GM19467 (cell line): ENCODE results near the gene DCAKD.

Source experiments
- ATAC-seq: cut with Tn5 transposase; IDR thresholded peaks from one replicate; pipeline ENCODE4 v1.9.1; 2021; ENCODE audit warnings: mild to moderate bottlenecking, moderate library complexity; ENCODE audit not compliant: unreplicated experiment

The DCAKD gene

GRCh38 chr17:45005700-45006099 lies 45.7 kb downstream of the DCAKD start:
- no peak for ATAC-seq

GRCh38 chr17:45004388-45004787 lies 47.0 kb downstream of the DCAKD start:
- ATAC-seq: no peak

- no peak for ATAC-seq
Measured at GRCh38 chr17:45003877-45004276, 47.6 kb downstream of the DCAKD start.

- no peak for ATAC-seq
Measured at GRCh38 chr17:45001310-45001709, 50.1 kb downstream of the DCAKD start.

GRCh38 chr17:44999433-44999832 lies 52.0 kb downstream of the DCAKD start:
- ATAC-seq: no peak

GRCh38 chr17:44998646-44999045 lies 52.8 kb downstream of the DCAKD start:
- no peak for ATAC-seq

GRCh38 chr17:44997733-44998520 lies 53.5 kb downstream of the DCAKD start:
- ATAC-seq: no peak

- ATAC-seq: no peak
Measured at GRCh38 chr17:44996304-44996703, 55.1 kb downstream of the DCAKD start.

- ATAC-seq: no peak
Measured at GRCh38 chr17:44995436-44996001, 55.9 kb downstream of the DCAKD start.

GRCh38 chr17:44992242-44992939 lies 59.0 kb downstream of the DCAKD start:
- no peak for ATAC-seq

- no peak for ATAC-seq
Measured at GRCh38 chr17:44990994-44991393, 60.4 kb downstream of the DCAKD start.

GRCh38 chr17:44989552-44990138 lies 61.8 kb downstream of the DCAKD start:
- no peak for ATAC-seq

- no peak for ATAC-seq
Measured at GRCh38 chr17:44988044-44988942, 63.1 kb downstream of the DCAKD start.

- no peak for ATAC-seq
Measured at GRCh38 chr17:44983563-44983962, 67.9 kb downstream of the DCAKD start.

- no peak for ATAC-seq
Measured at GRCh38 chr17:44982113-44982702, 69.2 kb downstream of the DCAKD start.

GRCh38 chr17:44981221-44981968 lies 70.0 kb downstream of the DCAKD start:
- ATAC-seq: no peak

- no peak for ATAC-seq
Measured at GRCh38 chr17:44979426-44979995, 71.9 kb downstream of the DCAKD start.

GRCh38 chr17:44978807-44979206 lies 72.6 kb downstream of the DCAKD start:
- ATAC-seq: no peak
